ENCODE data around the gene SOCS2. TPM values are rescaled to one million over a fixed set of nuclear protein-coding genes. Genes with fewer than 3 reads are reported as not detected.

SOCS2 gene
- total RNA-seq: 5.8 and 16.7 TPM in 2 replicates

GRCh38 chr12:93571925-93572711 is at the start of gene SOCS2:
SOCS2 (plus strand) TSS chr12:93572675; CDS start chr12:93572898, 223 bp downstream.

Other genes starting within 250 kb of the SOCS2 start
- gene NUDT4, start 194.8 kb upstream of the SOCS2 start, total RNA-seq: 16.7 and 33.7 TPM in 2 replicates
- 53.0 and 71.0 TPM in 2 replicates for gene UBE2N, start 130.7 kb upstream of the SOCS2 start, total RNA-seq
- gene MRPL42, start 105.2 kb upstream of the SOCS2 start, total RNA-seq: 36.1 and 43.5 TPM in 2 replicates
- gene CRADD, start 104.7 kb downstream of the SOCS2 start, total RNA-seq: 10.5 and 12.8 TPM in 2 replicates

All from bronchial smooth muscle cell (primary cell).